GM19193 (cell line): Measurements from ENCODE around the gene DNAL4.

Experiments used
- POLR2A ChIP-seq: IDR thresholded peaks from 4 replicates; pipeline ENCODE4 v1.6.1; 2011; ENCODE audit not compliant: insufficient read depth, insufficient read length; ENCODE audit errors: extremely low read depth

Gene DNAL4

GRCh38 chr22:38793721-38794466 lies at the start of gene DNAL4:
TSS of gene DNAL4 (minus strand) at chr22:38794143. CDS start at chr22:38782731, 11,412 bp downstream.
- peak; percentile 55 for TF ChIP-seq POLR2A

- TF ChIP-seq POLR2A: no peak
These were observed 49.3 kb upstream of the DNAL4 start for GRCh38 chr22:38843201-38843656.

- TF ChIP-seq POLR2A: no peak
These were observed 48.7 kb upstream of the DNAL4 start for GRCh38 chr22:38842512-38843200.

GRCh38 chr22:38841635-38842034 lies 47.7 kb upstream of the DNAL4 start:
- no peak for TF ChIP-seq POLR2A

GRCh38 chr22:38841211-38841610 lies 47.3 kb upstream of the DNAL4 start:
- no peak for TF ChIP-seq POLR2A

GRCh38 chr22:38840129-38840528 lies 46.2 kb upstream of the DNAL4 start:
- TF ChIP-seq POLR2A: no peak

GRCh38 chr22:38839686-38840085 lies 45.7 kb upstream of the DNAL4 start:
- TF ChIP-seq POLR2A: no peak

- no peak for TF ChIP-seq POLR2A
These were observed 43.5 kb upstream of the DNAL4 start for GRCh38 chr22:38837414-38837928.

- TF ChIP-seq POLR2A: no peak
These were observed 42.0 kb upstream of the DNAL4 start for GRCh38 chr22:38835888-38836301.

GRCh38 chr22:38834991-38835390 lies 41.0 kb upstream of the DNAL4 start:
- TF ChIP-seq POLR2A: no peak

- no peak for TF ChIP-seq POLR2A
These were observed 40.4 kb upstream of the DNAL4 start for GRCh38 chr22:38834215-38834953.

- no peak for TF ChIP-seq POLR2A
These were observed 39.1 kb upstream of the DNAL4 start for GRCh38 chr22:38833061-38833460.

GRCh38 chr22:38832005-38832978 lies 38.3 kb upstream of the DNAL4 start:
- TF ChIP-seq POLR2A: no peak
